Measurements from ENCODE around the gene TUT4.
"Not testable (repeated sequence)": the region's sequence is repeated elsewhere in the genome, so short reads cannot be mapped to it uniquely, and the experiment has no call there.

The TUT4 gene

GRCh38 chr1:52552505-52553361, at the start of gene TUT4:
Gene TUT4 (minus strand): TSS chr1:52553092. CDS start chr1:52526280, 26,812 bp downstream.
- peak; percentile 30 to 92 (median 82) for DNase-seq

DNA sequence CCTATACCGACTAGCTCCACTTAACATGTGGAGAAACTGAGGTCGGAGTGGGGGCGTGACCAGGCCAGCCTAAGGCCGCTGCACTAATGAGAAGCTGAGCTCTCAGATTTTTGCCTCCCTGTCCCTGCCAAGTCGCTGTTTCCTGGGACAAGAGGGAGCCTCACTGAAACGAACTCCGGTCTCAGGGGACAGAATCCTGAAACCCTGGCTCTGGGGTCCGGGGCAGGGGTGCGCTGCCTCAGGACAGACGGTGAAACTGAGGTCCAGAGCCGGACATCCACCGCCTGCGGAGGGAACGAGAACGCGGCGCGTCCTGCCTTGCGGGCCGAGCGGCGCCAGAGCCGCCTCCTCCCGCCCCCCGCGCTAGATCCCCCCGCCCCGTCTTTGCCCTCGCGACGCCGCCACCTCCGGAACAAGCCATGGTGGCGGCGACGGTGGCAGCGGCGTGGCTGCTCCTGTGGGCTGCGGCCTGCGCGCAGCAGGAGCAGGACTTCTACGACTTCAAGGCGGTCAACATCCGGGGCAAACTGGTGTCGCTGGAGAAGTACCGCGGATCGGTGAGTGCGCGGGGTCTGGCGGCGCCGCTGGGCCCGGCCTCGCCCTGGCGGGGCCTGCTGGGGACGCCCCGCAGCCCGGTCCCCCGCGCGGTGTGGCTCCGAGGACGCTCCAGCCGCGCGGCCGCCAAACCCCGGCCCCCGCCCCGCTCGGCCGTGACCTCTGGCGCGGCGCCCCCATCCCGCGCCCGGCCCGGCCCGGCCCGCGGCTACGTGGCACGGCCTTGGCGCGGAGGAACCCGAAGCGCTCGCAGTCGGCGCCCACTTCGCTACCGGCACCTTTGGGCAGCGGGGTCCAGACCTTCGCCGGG, 49.3 kb upstream of the TUT4 start, which contains the start of gene GPX7:
Gene GPX7, plus strand, starts transcription at position 381 of the 865 bp plus-strand sequence. Its CDS starts 39 bp downstream, at position 420.
- DNase-seq, result peak in 9 of 14 donors; percentile 22 to 70 (median 38)

- DNase-seq, result no peak
These were observed 48.6 kb upstream of the TUT4 start for GRCh38 chr1:52601519-52601918.

DNA sequence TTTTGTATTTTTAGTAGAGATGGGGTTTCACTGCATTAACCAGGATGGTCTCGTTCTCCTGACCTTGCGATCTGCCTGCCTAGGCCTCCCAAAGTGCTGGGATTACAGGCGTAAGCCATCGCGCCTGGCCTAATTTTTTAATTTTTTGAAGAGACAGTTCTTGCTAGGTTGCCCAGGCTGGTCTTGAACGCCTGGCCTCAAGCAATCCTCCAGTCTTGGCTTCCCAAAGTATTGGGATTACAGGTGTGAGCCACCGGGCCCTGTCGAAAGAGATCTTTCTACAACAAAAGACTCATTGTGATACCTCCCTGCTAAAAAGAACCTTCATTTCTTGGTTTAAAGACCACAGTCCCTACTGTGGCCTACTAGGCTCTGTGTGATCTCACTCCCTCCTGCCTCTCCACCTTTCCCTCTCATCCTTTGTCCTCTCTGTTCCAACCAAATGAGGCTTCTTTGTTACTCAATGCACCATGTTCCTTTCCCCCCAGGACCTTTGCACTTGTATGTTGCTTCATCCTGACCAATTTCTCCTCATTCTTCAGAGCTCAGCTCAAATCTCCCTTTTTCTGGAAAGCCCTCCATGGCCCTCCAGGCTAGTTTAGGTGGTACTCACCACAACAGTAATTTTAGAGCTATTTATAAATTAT, 47.8 kb upstream of the TUT4 start:
- DNase-seq, result no peak

GRCh38 chr1:52599236-52599635, 46.3 kb upstream of the TUT4 start:
- DNase-seq, result no peak

GRCh38 chr1:52598729-52599128, 45.8 kb upstream of the TUT4 start:
- DNase-seq, result no peak

- no peak for DNase-seq
These were observed 45.0 kb upstream of the TUT4 start for GRCh38 chr1:52597912-52598311.

GRCh38 chr1:52595061-52595460, 42.2 kb upstream of the TUT4 start:
- no peak for DNase-seq

DNA sequence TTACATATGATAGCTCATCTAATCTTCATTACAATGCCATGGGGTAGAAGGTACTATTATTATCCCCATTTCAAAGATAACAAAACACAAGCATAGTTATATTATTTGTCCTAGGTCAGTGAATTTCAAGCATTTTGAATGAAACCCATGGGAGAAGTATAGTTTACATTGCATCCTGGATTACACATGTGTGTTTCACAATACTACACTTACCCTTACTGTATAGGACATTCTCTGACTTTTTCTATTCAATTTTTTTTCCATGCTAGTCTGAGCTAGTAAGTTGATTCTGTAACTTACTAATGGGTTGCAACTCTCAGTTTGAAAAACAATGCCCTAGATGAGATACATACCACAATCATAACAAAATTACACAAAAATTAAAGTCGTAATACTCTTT, 40.6 kb upstream of the TUT4 start:
- no peak for DNase-seq

DNA sequence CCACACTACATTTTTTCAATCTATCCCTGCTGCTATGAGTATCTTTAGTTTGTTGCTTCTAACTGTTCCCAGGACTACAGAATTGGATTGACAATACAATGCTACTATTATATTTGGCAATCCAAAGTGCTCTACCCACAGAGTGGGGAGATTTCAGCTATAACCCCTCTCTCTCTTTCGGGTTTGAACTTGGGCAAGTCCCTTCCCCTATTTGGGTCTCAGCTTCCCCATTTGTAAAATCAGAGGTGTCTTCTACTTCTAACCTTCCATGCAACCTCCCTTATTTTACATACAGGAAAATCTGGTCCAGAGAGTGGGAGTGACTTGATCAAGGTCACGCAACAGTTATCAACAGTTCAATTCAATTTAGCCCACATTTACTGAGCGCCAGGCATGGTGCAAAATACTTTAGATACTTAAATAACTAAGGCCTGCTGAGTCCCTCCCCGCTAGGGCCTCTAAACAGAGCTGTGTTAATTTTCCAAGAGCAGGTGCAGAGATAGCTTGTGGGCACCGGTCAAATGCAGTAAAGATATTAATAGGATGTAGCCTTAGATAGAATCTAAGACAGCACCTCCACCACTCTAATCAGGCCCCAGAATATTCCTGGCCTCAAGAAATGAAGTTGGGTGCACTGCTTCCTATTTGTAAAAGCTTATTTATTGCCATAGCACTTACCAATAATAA, 39.9 kb upstream of the TUT4 start:
- no peak for DNase-seq

- DNase-seq, result no peak
These were observed 37.4 kb upstream of the TUT4 start for GRCh38 chr1:52590266-52590665.

DNA sequence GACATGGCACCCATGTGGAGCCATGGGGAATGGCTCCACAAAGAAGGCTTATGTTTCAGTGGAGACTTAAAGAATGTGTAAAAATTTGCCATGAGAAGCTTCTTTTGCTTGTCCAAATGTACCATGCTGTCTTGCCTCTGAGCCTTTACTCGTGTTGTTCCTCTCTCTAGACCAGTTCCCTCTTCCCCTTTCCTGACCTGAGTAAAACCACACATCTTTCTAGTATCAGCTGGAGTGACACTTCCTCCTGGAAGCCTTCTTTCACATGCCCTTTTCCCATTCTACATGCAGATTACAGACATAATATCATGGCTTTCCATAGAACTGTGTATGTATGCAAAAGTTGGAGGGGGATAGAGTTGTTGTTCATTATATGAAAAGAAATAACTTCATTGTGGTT, 35.6 kb upstream of the TUT4 start:
- DNase-seq, result no peak

DNA sequence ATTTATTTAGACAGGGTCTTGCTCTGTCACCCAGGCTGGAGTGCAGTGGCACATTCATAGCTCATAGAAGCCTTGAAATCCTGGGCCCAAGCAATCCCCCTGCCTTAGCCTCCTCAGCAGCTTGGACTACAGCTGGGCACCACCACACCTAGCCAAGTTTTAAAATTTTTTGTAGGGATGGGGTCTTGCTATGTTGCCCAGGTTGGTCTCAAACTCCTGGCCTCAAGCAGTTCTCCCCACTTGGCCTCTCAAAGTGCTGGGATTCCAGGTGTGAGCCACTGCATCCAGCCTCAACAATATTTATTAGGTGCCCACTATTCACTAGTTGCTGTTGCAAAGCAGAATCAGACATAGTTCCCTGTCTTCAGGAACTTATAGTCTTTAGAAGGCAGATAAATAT, 35.1 kb upstream of the TUT4 start:
- DNase-seq, result no peak

DNA sequence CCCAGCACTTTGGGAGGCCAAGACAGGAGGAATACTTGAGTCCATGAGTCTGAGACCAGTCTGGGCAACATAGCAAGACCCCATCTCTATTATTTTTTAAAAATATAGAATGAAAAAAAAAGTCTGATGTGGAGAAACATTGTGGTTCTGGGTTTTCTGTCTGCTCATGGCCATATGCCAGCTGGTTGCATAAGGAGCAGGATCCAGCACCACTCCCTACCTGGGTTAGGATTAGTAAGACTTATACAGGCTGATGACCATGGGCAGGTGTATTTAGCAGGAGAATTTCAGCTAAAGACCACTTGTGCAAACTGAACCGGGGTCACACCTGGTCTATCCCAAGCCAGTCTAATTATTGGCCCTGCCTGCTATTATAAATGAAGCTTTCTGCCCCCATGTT, 32.6 kb upstream of the TUT4 start:
- no peak for DNase-seq

DNA sequence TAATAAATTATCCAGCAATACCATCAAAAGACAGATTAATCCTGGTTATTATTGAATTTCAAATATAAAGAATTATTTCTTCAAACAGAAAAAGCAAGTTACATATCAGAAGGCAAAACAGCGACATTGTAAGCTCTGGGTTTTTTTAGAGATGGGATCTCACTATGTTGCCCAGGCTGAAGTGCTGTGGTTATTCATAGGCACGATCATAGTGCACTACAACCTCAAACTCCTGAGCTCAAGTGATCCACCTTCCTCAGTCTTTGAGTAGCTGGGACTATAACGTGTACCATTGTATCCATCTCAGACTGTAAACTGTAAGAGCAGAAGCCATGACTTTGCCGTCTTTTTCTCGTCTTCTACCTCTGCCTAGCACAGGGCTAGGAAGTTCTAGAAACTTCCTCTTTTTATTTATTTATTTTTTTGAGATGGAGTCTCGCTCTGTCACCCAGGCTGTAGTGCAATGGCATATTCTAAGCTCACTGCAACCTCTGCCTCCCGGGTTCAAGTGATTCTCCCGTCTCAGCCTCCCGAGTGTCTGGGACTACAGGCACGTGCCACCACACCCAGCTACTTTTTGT, 29.3 kb upstream of the TUT4 start:
- no peak for DNase-seq

DNA sequence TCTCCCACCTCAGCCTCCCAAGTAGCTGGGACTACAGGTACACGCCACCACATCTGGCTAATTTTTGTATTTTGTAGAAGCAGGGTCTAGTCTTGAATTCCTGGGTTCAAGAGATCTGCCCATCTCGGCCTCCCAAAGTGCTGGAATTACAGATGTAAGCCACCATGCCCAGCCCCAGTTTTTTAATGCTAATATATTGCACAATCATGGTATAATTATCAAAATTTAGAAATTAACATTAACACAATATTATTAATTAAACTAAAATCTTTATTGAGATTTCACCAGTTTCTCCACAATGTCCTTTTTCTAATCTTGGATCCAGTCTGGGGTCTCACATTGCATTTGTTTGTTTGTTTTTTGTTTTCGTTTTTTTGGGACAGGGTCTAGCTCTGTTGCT, 27.4 kb upstream of the TUT4 start:
- DNase-seq, result no peak

GRCh38 chr1:52579415-52579814, 26.5 kb upstream of the TUT4 start:
- DNase-seq, result no peak

DNA sequence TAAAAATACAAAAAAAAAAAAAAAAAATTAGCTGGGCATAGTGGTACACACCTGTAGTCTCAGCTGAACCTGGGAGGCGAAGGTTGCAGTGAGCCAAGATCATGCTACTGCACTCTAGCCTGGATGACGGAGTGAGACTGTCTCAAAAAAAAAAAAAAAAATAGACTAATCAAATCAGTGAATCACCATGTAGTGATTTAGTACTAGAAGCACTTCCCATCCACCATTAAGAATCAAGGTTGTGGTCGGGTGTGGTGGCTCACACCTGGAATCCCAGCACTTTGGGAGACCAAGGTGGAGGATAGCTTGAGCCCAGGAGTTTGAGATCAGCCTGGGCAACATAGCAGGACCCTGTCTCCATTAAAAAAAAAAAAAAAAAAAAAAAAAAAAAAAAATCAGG, 25.2 kb upstream of the TUT4 start:
- not testable (repeated sequence) for DNase-seq

DNA sequence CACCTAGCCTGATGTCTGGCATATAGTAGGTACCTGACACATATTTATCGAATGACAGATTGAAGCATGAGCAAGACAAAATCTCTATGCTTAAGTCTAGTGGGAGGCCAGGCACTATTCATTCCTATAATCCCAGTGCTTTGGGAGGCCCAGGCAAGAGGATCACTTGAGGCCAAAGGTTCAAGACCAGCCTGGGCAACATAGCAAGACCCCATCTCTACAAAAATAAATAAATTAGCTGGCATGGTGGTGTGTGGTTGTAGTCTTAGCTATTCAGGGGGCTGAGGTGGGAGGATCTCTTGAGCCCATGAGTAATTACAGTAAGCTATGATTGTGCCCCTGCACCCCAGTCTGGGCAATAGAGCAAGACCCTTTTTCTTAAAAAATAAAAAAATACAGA, 23.2 kb upstream of the TUT4 start:
- DNase-seq, result no peak

- DNase-seq, result no peak
These were observed 21.7 kb upstream of the TUT4 start for GRCh38 chr1:52574594-52574993.

DNA sequence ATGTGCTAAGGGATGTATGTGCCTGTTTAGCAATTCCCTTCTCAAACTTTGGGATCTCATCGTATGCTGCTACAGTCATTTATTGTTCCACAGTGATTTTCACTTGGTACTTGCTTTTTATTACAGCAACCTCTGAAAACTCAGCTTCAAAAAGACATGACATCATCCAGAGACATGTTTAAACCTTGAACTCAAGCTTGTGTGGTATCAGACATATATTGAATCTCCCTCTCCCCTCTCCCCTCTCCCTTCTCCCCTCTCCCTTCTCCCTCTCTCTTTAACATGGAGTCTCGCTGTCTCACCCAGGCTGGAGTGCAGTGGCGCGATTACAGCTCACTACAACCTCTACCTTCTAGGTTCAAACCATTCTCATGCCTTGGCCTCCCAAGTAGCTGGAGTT, 19.5 kb upstream of the TUT4 start:
- no peak for DNase-seq

- no peak for DNase-seq
These were observed 18.9 kb upstream of the TUT4 start for GRCh38 chr1:52571783-52572182.

Data from C1 segment of cervical spinal cord (tissue), 14 donors.